HuH-7.5 (cell line): ENCODE results near the gene CDC42SE1.
A peak's percentile ranks its signal among the peaks of the same experiment; 100 is the strongest.

Experiments used
- DNase-seq: peaks from one replicate; pipeline ENCODE4 v3.0.0; 2011; ENCODE audit warnings: low spot score

CDC42SE1 gene

DNA sequence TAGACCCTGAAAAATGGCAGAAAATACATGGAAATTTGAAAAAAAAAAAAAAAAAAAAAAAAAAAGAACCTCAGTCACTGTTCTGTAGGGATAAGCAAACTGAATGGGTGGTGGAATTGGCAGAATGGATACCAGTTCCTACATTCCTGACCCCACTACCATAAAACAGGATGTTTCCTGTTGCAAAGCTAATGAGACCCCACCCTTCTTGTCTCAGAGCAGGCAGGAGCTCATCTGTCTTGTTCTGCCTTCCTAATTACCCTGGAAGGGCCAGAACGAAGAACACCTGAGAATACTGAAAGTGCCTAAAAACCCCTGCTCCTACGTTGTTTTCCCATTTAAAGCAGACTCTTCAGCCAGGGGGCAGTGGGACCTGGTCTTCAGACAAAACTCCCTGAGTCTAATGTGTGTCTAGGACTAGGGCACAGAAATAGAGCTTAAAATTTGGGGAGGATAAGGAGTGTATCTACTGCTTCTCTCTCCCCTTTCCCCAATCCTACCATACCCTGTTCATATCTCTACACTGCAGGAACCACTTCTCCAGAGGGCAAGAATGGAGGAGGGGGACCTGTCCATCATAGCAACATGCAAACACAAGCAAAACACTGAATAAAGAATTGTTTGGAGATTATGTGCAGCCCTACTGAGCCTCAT, 7.9 kb downstream of the CDC42SE1 start:
- no peak for DNase-seq

DNA sequence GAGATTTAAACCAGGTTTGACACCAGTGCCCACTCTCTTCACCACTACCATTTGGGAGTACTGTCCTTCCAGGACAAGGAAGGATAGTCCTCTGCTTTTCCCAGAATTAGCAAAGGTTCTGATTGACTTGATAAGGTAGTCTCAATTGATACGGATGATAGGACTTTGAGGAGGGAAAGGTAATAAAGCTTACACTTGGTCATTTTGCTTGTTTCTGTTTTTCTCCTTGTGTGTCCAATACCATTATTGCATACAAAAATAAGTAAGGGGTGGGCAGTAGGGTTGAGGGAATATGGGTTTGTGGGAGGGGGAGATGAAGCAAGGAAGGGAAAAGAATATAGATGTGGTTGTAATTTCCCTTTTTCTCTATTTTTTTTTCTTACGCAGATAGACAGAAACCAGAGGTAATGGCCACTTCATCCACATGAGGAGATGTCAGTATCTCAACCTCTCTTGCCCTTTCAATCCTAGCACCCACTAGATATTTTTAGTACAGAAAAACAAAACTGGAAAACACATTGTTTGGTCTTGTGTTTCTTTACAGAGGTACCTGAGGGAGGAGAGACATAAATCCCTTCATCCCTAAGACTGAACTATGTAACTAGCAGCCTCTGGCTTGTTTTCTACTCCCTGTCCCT, 9.3 kb downstream of the CDC42SE1 start:
- DNase-seq: no peak

DNA sequence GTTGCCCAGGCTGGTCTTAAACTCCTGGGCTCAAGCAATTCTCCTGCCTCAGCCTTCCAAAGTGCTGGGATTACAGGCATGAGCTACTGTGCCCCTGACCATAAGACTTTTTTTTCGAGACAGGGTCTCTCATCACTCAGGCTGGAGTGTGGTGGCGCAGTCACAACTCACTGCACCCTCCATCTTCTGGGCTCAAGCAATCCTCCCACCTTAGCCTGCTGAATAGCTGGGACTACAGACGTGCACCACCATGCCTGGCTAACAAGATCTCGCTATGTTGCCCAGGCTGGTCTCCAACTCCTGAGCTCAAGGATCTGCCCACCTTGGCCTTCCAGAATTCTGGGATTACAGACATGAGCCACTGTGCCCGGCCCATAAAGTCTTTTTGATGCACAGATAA, 10.0 kb downstream of the CDC42SE1 start:
- no peak for DNase-seq

DNA sequence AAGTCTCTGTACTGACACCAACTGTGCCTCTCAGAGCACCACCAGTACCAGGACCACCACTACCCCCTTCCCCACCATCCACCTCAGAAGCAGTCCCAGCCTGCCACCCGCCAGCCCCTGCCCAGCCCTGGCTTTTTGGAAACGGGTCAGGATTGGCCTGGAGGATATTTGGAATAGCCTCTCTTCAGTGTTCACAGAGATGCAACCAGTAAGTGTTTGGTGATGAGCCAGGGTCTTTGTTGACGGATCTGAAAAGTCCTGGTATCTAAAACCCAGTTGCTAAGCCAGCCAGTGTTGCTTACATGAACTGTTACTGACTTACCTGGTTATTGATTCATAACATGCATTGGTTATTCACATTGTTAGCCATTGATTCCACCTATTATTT, 10.8 kb downstream of the CDC42SE1 start:
- no peak for DNase-seq

DNA sequence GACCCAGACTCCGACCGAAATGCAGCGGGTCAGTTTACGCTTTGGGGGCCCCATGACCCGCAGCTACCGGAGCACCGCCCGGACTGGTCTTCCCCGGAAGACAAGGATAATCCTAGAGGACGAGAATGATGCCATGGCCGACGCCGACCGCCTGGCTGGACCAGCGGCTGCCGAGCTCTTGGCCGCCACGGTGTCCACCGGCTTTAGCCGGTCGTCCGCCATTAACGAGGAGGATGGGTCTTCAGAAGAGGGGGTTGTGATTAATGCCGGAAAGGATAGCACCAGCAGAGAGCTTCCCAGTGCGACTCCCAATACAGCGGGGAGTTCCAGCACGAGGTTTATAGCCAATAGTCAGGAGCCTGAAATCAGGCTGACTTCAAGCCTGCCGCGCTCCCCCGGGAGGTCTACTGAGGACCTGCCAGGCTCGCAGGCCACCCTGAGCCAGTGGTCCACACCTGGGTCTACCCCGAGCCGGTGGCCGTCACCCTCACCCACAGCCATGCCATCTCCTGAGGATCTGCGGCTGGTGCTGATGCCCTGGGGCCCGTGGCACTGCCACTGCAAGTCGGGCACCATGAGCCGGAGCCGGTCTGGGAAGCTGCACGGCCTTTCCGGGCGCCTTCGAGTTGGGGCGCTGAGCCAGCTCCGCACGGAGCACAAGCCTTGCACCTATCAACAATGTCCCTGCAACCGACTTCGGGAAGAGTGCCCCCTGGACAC, 11.3 kb downstream of the CDC42SE1 start:
- peak; percentile 80 for DNase-seq

DNA sequence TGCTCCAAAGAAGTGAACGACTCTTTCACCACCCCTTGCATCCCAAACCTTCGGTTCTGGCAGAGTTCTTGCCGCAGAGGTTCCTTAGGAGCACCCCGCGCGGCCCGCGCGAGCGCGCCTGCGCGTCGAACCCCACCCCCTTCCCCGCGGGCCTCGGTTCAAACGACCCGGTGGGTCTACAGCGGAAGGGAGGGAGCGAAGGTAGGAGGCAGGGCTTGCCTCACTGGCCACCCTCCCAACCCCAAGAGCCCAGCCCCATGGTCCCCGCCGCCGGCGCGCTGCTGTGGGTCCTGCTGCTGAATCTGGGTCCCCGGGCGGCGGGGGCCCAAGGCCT, 11.9 kb downstream of the CDC42SE1 start, which contains the start of gene C1orf56:
C1orf56 (plus strand) TSS at position 161 of the 334 bp plus-strand sequence; CDS start at position 258, 97 bp downstream.
- peak; percentile 82 for DNase-seq

DNA sequence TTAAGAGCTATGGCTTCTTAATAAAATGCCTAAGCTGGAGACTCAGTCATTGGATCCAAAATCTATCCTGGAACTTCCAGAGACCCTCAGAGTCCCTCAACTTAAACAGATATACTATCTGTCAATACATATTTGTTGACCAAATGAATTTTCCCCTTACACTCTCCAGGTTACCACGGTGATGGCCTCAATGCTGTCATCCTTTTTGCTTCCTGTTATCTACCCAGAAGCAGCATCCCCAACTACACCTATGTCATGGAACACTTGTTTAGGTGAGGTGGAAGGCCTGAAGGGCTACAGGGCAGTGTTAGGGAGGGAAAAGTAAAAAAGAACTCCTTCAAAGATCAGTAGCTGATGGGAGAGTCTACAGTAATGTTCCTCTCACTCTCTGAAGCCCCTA, 16.3 kb downstream of the CDC42SE1 start:
- no peak for DNase-seq

DNA sequence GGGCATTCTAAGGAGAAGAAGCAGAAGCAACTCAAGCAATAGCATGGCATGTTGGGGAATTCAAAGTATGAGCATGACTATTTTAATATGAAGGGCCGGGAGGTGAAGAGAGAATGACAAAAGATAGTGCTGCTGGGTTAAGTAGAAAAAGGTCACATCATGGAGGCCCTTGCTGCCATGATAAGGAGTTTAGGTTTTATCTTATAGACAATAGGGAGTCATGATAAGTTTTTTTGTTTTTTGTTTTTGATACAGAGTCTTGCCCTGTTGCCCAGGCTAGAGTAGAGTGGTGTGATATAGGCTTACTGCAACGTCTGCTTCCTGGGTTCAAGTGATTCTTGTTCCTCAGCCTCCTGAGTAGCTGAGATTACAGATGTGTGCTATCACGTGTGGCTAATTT, 19.9 kb downstream of the CDC42SE1 start:
- no peak for DNase-seq

DNA sequence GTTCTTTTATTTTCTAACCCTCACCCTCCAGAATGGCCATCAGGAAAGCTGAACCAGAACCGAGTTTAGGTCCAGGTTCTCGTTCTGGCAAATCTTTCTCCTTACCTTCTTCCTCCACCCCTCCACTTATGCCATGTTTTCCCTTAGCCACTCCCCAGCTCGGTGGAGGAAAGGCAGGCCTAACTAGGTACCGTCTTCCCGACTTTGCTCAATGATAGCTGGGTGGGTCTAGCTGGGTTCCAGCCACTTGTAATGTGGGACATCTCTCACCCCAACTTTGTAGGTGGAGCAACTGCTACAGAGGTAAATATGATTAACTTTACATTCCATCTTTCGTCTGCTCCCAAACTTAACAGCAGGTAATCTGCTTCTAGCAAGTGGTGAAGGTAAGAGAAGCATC, 22.4 kb downstream of the CDC42SE1 start:
- DNase-seq: no peak

DNA sequence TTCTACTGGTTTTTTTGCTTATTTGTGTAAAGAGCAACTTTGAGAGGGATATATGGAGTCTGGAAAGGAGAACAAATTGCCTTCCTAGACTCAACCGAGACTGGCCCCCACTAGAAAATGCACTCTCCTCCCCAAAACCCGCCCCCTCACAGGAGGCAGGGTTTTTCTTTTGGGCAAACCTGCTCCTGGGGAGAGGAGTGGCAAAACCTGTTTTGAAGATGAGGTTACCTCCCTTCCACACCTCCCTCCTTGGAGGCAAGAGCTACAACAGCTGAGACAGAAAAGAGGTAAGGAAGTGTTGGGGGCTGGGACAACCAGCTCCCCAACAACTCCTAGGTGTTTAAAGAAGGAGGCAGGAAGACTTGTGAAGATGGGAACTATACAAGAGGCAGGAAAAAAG, 23.1 kb downstream of the CDC42SE1 start, which contains the start of gene BNIPL:
BNIPL (plus strand) TSS at position 231 of the 400 bp plus-strand sequence; CDS start at position 371, 140 bp downstream.
- no peak for DNase-seq

DNA sequence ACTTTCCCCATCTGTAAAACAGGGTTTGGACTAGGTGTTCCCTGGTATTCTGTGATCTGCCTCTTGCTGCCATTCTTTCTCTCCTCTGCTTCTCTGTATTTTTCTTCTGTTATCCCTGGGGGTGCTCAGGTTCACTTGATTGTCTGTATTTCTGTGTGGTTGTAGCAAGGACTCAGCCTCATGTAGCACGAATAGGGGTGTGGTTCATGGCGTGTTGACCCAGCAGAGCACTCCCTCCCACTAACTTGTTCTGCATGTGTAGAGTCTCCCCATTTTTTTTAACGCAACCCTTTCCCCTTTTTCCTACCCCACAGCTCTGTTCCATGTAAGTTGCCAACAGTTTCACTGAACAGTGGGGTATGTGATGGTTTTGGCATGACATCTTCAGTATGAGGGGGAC, 24.3 kb downstream of the CDC42SE1 start:
- DNase-seq: no peak

DNA sequence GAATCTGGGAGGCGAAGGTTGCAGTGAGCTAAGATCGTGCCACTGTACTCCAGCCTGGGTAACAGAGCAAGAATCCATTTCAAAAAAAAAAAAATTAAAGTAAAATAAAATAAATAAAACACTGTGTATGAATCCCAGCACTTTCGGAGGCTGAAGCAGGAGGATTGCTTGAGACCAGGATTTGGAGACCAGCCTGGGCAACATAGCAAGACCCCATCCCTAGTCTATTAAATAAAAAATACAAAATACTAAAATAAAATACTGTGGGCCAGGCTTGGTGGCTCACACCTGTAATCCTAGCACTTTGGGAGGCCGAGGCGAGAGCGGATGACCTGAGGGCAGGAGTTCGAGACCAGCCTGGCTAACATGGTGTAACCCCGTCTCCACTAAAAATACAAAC, 27.3 kb downstream of the CDC42SE1 start:
- DNase-seq: no peak

DNA sequence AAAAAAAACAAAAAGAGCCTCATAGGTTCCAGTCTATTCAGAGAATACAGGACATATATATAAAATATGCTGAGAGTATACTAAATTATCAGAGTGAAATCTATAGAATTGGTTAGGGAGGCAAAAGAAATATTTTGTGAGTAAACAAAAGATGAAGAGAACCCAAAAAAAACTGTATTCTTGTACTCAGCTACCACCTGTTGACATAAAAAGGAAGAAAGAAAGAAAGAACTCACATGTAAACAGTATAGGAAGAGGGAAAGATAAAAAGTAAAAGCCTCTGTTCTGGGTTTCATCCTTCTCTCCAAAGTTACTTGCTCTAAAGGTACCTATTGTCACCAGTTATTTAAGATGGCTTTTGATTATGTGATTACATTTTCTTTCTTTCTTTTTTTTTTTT, 33.0 kb downstream of the CDC42SE1 start:
- DNase-seq: no peak

DNA sequence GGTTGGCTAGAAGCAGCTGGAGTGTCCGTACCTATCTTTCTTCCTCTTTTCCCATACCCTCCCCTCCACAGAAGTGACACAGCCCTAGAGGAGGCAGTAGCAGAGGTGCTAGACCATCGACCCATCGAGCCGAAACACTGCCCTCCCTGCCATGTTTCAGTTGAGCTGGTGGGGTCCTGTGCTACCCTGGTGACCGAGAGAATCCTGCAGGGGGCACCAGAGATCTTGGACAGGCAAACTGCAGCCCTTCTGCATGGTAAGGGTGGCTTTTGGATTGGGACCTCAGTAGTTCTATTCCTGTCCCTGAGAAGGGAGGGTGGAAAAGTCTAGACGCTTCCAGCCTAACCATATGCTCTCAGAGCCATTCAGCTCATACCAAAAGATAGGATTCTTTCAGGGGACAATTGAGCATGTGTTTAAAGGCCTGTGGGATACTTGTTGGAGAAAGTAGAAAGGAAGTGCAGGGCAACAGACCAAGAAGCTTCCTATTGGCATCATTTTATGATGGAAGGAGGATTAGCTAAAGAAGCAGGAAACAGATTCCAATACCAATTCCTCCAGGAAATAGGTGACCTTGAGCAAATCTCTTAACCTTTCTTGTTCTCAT, 34.8 kb downstream of the CDC42SE1 start:
- DNase-seq: peak; percentile 75

DNA sequence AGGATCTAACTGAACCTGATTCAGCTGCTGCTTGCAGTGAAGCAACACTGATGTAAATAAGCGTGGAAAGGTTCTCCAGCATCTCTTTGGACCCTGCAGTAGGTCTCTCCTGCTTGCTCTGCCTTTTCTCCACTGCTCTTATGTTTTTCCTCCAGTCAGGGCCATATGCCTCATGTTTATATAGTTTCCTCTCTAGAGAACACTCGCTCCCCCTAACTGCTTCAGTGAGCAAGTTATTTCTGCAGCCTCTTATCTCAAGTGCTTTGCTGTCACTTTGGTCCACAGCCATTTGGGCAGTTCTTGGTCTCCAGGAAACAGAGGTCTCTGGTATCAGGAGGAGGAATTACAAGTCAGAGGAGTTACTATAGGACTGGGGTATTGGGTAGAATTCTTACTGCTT, 45.9 kb downstream of the CDC42SE1 start:
- DNase-seq: no peak

DNA sequence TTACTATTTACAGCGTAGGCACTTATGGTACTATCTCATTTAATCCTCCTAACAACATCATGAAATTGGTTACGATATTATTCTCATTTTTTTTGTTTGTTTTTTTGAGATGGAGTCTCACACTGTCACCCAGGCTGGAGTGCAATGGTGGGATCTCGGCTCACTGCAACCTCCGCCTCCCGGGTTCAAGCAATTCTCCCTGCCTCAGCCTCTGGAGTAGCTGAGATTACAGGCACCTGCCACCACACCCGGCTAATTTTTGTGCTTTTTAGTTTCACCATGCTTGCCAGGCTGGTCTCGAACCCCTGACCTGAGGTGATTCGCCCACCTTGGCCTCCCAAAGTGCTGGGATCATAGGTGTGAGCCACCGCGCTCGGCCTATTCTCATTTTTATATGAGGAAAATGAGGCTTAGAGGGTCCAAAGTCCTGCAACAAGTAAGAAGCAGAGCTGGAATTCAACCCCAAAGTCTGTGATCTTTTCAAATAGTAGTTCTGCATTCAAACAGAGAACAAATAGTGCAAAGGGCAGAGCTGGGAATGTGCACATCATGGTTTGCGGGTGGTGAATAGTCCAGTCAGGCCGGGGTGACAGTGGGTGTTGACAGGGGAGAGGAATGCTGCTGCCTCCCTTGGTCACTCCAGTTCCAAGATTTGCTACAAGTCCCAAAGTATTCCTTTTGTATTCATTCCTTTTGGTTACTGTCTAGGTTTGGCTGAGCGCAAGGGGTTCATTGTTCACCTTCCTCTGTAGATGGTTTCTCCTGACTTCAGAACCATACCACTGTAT, 46.5 kb downstream of the CDC42SE1 start:
- DNase-seq: peak; percentile 64

DNA sequence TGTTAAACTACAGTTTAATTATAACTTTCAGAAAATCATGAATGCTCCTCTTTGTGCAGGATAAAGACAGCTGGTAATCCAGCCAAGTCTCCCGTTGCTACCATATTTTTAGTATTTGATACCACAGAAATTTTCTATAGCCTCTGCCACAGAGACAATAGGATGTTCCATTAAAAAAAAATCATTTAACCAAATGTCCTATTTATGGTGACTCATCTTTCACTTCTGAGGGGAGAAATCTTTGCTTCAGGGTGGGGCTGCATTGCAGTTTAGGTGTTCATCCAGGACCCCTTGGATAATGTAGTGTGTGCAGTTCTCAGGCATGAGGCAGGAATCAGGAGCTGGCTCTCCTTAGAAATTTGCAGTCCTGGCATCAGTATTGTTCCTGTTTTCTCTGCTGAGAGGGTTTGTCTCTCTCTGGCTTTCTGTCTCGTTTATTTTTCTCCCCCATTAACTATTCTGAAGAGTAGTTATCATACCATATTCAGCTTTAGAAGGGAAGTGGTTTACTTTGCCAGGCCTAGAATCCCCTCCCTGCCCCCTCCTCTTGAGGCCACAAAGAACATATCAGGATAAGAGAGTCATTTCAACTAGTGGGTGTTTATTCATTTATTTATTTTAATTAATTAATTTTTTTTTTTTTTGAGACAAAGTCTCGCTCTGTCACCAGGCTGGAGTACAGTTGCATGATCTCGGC, 48.1 kb downstream of the CDC42SE1 start:
- no peak for DNase-seq

DNA sequence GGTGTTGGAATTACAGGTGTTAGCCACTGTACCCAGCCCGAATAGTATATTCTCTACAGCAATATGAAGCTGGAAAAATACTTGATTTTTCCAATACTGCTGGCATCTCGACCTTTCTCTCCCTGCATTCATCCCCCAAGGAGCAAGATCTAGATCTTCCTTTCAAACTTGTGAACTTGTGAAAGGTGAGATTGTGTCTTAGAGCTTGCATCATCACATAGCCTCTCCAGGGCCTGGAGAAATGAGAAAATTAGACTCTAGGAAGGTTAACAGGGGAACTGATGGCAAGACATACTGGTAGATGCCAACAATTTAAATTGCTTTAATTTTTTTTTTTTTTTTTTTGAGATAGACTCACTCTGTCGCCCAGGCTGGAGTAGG, 49.1 kb downstream of the CDC42SE1 start:
- no peak for DNase-seq

DNA sequence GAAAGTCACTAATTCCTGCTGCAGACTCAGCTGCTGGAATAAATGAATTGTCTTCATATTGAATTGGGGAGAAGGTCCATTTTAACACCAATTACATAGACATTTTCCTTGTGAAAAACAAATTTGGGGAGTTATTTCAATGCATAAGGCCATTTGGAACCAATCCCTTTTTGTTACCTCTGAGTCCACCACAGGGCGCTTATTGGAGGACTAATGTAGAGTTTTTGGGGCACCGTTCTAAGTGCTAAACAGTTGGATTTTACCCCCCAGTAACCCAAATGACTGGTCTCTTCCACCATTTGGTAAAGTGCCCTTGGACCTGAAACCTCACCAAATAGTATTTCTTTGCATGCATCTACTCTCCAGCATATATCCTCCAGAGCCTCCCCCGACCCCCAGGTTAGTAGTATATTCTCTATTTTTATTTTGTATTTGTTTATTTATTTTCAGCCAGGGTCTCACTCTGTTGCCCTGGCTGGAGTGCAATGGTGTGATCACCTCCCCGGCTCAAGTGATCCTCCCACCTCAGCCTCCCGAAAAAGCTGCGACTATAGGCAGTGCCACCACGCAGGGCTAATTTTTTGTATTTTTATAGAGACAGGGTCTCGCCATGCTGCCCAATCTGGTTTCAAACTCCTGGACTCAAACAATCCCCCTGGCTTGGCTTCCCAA, 49.6 kb downstream of the CDC42SE1 start:
- DNase-seq: no peak

DNA sequence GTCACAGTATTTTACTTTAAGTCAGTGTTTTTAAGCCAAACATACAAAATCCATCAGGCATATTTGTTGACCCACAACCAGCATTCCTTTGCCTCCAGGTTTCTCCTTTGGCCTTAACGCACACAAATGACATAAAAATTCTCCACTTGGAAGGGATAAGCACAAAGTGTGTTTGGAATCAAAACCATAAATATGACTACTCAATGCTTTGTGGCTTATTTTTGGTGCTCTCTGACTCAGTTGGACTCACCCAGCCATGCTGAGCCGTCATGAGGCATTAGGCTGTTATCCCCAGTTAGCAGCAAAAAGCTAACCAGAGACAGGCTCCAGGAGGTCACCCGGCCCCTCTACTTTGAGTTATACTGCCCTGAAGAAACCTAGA, 50.2 kb downstream of the CDC42SE1 start:
- no peak for DNase-seq
